GM21717 (cell line): ENCODE measurements around the gene AASDHPPT.

Source experiments
- ATAC-seq: cut with Tn5 transposase; IDR thresholded peaks from one replicate; pipeline ENCODE4 v1.9.1; 2021; ENCODE audit warnings: mild to moderate bottlenecking, moderate library complexity; ENCODE audit not compliant: unreplicated experiment

Gene AASDHPPT

DNA sequence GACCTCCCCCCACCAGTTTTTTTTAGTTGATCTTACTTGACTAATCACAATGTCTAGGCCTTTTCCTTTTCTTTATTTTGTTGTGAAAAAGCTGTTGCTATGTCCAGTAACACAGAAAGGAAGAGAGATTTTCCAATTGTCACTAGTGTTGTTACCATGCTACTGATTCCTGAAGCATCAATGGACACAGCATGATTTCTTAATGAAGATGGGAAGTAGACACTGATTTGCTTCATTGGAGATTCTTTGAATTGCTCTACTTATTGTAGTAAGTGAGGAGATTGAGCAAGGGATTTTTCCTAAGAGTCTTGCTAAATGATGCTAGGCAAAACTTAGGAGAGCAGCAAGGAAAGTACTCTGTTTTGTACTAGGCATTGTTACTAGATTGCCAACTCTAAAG lies 4.6 kb downstream of the AASDHPPT start:
- no peak for ATAC-seq

DNA sequence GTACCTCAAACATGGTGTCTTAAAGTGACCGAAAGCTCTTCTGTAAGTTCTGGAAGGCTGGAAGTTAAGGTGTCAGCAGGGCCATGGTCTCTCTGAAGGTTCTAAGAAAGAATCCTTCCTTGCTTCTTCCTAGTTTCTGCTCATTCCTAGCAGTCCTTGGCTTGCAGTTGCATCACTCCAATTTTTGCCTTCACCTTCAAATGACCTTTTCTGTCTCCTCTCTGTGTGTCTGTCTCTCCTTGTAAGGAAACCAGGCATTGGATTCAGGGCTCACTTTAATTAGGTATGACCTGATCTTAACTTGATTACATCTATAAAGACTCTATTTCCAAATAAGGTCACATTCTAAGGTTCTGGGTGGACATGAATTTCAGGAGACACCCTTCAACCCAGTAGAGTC lies 8.7 kb downstream of the AASDHPPT start:
- ATAC-seq, result no peak

DNA sequence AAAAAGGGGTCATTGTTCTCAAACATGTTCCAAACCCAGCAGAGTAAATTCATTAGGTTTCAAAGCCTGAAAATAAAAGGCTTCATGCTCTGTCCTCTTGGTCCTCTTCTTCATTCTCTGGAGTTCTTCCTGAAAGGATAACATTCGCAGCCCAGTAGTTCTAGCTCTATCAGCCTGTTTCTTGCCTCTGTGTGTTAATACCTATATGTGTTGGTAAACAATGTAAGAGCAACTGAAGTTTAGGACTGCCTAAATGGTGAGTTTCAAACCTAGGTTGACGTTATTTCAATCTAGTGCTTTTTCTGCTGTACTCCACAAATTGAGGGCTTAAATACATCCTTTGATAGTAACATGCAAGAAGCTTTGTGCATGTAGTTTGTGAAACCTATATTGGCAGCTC lies 9.4 kb downstream of the AASDHPPT start:
- no peak for ATAC-seq

DNA sequence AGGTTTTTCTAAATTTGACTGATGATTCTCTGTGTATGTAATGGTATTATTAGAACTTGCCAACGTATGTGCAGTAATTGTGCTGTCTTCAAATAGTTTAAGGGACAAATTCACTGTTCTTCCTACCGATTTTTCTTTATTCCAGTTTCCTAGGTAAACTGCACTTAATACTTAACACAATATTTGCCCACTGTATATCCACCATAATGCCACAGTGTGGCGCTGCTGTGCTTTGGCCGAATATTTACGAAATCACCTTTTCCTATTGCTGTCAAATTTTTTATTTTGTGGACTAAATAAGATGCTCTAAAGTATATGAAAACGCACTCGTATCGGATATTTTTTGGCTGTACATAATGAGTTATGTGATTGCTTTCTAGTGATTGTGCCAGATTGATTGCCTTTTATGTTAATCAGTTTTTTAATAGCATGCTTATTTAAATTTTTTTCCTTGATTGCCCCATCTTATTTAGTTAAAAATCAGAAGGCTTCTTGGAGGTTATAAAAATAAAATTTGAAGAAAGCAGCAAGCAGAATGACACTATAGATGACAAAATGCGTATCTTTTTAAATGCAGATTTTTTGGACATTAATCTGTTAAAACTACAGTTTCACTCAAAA lies 10.5 kb downstream of the AASDHPPT start:
- peak; percentile 33 for ATAC-seq

DNA sequence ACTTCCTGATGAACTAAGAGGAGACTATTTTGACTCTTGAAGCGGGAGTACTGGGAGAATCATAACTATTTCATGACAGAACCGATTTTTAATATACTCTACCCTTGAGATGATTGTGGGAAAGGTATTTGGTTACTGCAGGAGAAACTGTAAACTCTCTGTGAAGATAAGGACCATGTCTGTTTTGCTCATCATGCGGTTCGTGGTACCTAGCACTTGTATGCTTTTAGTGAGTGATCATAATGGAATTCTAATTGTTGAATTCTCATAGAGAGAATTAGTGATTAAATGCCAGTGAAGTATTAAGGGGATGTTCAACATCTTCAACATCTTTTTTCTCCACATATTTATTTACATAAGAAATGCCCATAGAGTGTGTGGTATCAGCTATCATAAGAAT lies 11.4 kb downstream of the AASDHPPT start:
- ATAC-seq, result no peak

DNA sequence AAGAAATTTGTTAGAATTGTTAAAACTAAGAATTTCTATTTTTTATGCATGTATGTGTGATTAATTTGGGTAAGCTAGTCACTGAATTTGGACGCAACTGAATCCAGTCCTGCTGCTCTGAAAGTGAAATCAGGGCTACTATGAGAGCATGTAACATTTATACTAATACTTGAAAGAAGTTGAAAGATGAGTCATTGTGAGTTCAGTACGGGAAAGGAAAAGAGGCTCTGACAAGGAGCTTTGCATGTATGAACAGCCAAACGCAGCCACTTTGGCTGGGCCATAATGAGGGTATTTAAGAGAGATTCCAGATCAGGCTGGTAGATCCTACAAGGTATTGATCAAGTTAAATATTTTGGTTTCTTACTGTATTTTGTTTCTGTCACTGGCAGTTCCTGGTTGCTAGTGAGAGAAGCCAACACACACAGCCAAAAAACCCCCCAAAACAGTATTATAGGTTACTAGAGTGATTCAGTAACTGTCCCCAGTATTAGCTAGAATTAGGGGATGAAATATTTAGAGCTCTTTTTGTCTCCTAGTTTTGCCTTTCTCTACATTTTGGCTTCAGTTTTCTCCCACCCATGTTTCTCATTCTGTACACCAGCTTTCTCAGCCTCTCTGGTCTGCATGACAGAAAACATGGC lies 14.1 kb downstream of the AASDHPPT start:
- ATAC-seq, result peak; percentile 98

DNA sequence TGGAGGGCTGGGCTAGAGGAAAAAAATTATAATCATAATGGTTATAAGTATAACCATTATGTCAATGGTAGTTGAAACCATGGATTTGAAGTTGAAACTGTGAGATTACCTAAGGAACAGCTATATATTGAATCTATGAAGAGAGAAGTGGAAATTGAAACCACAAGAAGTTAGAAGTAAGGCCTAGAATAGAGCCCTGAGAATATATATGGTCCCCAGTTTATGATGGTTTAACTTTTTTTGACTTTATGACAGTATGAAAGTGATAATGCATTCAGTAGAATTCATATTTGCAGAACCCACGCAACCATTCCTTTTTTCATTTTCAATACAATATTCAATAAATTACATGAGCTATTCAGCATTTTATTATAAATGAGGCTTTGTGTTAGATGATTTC lies 15.0 kb downstream of the AASDHPPT start:
- ATAC-seq, result peak; percentile 34

DNA sequence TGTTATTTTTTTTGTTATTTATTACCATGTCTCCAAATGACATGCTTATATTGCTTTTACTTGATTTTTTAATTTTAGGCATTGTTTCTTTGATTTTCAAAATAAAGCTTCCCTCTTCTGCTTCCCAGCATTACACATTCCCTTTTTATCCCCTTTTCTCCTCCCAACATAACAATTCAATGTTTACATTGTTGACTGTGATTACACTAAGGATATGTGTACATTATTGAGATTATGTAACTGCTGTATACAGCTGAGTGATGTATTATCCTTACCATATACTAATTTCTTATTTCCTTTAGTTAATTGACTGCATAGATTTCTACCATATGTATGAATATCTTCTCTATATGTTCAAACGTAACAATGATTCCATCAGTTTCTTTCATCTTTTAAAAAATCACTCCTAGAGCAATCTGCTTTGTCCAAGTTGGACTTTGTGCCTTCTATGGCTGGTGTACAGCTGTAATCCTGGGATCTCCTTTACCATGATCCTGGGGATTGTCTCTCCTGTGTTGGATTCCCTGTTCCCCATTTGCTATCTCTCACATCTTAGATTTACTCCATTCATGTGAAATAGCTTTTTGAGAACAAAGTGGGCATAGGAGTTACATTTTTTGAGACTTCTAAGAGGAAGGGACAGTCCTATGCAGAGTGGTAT lies 21.6 kb downstream of the AASDHPPT start:
- ATAC-seq, result no peak

DNA sequence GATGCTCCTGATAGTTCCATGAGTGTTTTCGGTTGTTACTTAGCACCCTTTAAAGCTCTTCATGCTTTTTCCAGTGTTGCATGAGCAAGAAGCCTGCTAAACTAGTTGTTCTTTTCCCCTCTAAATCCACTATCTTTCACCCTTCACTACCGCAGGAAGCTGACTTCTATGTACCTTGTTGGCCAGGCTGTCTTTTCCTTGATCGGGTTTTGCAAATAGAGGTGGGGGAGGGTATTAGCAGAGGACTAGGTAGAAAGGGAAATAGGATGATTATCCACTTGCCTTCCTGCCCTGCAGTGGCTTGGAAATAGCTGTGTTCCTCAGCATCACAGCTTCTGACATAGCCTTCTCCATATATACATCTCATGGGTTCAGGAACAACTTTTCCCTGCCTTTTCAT lies 23.9 kb downstream of the AASDHPPT start:
- ATAC-seq, result no peak

DNA sequence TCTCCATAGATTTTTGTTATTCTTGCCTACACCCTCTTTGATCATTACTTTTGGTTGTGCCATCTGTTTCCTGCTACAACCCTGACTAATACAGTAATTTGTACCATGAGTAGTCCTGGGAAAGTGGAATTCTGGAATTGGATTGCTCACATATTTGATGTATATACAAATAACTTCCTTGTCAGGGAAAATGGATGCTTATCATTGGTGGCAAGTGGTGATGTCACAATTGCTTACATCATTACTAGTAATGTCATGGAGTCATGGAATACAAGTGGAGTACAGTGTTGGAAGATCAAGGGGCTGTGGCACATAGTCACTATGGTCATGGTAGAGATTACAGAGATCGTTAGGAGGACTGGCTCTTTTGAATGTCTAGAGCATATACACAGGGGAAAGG lies 24.4 kb downstream of the AASDHPPT start:
- ATAC-seq, result no peak

DNA sequence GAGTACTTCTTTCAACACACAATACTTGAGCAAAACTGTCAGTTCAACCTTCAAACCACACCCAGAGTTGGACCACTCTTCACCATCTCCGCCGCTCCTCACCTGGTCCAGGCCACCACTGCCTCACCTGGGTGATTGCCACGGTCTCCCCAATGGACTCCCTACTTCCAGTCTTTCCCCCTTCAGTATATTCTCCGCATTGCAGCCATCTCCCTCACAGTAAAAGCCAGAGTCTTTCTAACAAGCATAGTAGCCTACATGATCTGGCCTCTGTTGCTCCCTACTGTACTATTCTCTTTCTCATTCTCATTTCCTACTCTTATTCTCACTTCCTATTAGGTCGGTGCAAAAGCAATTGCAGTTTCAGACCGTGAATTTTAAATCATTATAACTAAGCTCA lies 28.5 kb downstream of the AASDHPPT start:
- ATAC-seq, result no peak

DNA sequence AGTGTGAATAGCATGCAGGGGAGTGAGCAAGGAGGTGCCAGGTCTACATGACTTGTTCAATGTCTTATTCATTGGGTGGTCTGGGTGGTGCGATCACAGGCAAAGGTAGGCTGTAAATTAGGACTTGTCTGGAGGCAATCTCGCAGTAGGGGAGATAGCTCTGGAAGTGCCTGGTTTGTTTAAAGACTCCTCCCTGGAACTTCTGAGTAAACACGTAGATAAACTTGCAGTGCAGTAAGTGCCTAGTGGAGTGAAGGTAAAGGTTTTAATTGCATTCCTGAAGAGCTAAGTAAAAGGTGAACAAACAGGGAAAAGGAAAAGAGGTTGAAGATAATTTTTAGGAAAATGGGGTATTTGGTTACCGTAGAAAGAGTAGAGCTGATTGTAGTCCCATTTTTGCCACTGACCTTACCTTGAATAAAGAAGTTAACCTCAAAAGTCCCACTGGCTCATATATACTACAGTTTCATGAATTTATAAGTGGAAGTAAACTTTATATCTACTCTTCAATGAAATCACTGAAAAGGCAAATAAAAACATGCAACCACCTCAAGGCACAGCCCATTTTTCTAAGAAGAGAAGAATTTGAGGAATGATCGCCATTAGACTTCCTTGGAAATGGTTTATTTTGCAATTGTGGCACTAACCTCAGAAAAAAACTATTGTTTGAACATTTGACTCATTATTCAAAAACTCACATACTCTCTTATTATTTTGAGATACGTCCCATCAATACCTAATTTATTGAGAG lies 44.3 kb downstream of the AASDHPPT start:
- ATAC-seq, result no peak

DNA sequence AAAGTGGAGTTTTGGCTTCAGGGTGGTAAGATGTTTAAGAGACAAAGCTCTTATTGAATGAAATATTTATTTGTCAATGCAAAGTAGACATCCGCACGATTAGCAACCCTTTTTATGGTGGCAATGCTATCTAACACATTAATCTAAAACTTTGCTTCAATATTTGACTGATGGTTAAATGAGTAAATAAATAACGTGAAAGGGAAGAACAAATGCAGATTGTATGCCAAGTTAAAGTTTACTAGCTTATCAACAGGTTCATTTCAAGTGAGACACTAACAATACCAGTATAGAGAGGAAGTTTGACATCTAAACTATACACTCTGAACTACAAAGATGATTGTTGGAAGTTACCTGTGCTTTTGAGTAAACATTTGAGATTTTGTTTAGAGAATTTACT lies 50.1 kb downstream of the AASDHPPT start:
- ATAC-seq, result no peak

DNA sequence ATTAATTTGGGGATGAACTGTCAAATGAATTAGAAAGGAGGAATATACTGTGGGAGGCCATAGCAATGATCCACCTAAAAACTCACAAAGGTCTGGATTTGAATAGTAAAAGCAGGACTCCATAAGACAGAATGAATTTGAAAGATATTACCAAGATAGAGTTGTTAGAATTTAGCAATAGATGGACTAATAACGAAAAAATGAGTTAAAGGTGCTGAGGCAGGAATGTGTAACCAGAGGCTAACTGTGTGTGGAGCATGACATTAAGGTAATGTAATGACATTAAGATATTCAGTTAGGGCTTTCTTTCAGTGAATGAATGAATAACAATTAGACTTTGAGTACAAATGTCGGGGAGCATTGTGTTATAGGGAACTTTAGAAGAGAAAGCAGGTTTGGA lies 51.3 kb downstream of the AASDHPPT start:
- ATAC-seq, result no peak

DNA sequence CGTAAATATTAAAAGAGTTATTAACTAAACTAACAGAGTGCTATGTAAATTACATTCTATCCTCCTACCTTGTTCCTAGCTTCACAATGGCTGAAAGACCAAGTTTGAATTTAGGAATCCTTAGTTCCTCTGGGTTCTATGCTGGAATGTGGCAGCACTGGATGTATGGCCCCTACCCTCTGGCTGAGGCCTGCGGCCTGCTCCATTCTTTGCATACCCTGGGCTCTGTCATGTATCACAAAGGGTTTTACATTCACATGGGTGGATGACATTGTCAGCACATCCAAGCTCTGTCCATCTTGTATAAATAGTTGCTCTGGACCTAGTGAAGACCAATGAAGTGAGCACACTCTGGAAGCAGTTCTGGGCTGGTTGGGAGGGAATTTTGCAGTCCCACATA lies 54.5 kb downstream of the AASDHPPT start:
- no peak for ATAC-seq

DNA sequence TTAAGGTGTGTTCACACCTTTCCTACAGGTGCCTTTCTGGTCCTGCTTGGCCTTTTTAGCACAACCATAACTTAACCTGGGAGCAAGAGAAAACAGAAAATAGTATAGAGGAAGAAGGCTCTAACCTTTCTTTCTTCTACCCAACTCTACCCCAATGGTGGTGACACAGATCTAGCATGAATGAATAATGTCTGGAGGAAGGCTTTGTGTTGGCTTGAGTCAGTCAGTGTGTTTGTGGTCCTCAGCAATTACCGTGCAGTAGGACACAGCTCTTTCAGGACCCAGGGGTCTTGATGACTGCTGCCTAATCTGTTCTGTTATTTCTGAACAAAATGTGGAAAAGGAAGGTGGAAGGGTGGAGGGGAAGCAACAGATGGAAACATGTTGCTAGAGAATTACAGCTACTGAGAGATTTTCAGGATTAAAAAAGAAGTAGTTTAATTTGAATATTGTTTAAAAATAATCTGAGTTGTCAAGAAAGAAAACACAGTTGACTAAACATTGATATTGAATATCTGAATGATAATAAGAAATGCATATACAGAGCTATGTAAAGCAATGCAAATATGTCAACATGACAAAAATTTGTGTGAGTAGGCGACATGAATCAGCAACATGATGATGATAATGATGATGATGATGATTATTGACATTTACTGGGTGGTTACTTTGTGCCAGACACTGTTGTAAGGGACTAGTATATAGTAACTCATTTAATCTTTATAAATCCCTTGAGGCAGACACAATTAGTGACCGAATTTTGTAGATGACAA lies 55.3 kb downstream of the AASDHPPT start:
- ATAC-seq, result no peak

DNA sequence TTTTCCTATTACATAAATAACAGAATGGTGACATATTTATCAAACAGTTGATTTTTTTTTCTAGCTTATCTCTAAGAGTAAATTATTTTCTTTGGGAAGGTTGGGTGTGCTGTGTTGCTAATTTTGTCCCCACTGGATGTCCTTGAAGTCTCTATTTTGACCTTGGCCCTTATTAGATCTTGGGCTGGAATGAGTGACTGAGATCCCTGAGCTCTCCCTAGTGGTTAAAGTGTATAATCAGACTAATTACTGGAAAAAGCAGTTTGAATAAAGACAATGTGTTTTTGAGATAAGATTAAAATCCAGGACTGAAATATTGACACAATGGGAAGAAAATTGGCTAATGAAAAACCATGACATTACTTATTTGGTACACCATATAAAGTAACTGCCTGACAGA lies 56.1 kb downstream of the AASDHPPT start:
- ATAC-seq, result no peak

DNA sequence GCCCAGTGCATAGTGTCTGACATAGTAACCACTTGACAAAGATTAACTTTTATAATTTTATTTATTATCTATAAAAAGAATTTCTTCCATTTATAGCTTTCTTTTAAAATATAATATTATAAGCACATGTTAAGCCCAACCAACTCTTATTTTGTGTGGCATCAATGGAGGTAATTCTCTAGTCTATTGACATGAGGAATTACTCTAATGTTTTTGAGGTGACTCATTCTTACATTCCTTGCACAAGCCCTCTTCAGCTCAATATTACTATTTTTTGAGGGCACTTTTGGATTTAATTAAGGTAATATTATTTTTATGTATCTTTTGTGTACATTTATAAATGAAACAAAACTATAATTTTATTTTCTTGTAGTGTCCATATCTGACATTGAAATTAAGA lies 59.6 kb downstream of the AASDHPPT start:
- ATAC-seq, result no peak

DNA sequence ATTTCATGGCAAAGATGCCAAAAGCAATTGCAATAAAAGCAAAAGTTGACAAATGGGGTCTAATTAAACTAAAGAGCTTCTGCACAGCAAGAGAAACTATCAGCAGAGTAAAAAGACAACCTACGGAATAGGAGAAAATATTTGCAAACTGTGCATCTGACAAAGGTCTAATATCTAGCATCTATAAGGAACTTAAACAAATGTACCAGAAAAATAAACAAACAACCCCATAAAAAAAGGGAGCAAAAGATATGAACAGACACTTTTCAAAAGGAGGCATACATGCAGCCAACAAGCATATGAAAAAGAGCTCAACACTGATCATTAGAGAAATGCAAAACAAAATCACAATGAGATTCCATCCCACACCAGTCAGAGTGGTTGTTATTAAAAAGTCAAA lies 60.3 kb downstream of the AASDHPPT start:
- no peak for ATAC-seq
